HG03159 (cell line): ENCODE measurements around the gene CHAT.
A peak's percentile ranks its signal among the peaks of the same experiment; 100 is the strongest.

Experiments
- ATAC-seq: cut with Tn5 transposase; IDR thresholded peaks from one replicate; pipeline ENCODE4 v1.9.1; 2021; ENCODE audit warnings: mild to moderate bottlenecking, moderate library complexity; ENCODE audit not compliant: unreplicated experiment

Gene CHAT

GRCh38 chr10:49613882-49614241 lies at the start of gene CHAT:
Gene CHAT (plus strand): TSS chr10:49614037. CDS start chr10:49614190, 153 bp downstream.
- ATAC-seq: no peak

GRCh38 chr10:49564461-49565009 lies 49.3 kb upstream of the CHAT start:
- ATAC-seq: no peak

DNA sequence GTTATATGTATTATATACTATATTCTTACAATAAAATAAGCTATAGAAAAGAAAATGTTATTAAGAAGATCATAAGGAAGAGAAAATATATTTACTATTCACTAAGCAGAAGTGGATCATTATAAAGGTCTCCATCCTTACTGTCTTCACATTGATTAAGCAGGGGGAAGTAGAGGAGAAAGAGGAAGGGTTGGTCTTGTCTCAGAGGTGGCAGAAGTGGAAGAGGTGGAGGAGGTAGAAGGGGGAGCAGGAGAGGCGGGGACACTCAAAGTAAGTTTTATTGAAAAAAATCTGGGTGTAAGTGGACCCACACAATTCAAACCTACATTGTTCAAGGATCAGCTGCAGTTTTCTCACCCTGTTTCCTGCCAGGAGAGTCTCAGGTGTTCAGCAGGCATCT lies 46.0 kb upstream of the CHAT start:
- no peak for ATAC-seq

DNA sequence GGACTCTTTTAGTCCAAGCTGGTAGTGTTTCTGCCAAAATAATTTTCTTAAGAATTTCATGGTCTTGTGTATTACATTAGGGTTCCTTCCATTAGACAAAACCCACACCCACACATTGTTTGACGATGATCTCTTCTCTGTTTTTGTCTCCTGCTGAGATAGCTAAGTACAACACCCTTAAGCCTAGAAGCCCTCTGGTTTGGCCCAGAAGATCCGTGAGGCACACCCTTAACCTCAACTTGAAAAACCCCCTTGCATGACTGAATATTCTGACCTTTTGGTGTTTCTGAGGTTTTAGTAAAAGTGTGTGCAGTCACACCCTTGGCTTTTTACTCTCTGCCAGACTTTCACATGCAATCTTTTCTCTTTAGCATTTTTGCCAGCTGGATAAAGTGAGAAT lies 45.6 kb upstream of the CHAT start:
- peak; percentile 53 for ATAC-seq

- ATAC-seq: no peak
These were observed 44.7 kb upstream of the CHAT start for GRCh38 chr10:49569031-49569631.

DNA sequence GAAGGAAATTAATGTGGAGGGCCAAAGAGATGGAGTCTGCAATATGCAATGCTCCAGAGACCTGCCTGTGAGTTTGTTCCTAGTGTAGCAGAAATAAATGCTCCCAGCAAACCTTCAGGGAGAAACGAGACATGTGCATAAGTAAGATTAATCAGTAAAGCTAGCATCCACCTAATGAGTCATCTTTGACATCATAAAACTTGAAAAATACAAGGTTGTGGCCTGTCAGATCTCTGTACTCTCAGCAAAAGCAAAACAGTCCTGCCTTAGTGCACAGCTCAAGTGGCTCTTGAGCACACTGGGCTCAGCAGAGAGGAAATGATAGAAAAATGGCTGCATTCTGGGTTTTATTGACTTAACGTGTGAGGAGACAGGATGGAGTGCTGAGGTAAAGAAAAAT lies 42.4 kb upstream of the CHAT start:
- no peak for ATAC-seq

GRCh38 chr10:49572594-49573114 lies 41.2 kb upstream of the CHAT start:
- no peak for ATAC-seq

GRCh38 chr10:49575489-49576072 lies 38.3 kb upstream of the CHAT start:
- ATAC-seq: no peak

- no peak for ATAC-seq
These were observed 36.5 kb upstream of the CHAT start for GRCh38 chr10:49577182-49577925.

GRCh38 chr10:49578392-49578791 lies 35.4 kb upstream of the CHAT start:
- no peak for ATAC-seq

DNA sequence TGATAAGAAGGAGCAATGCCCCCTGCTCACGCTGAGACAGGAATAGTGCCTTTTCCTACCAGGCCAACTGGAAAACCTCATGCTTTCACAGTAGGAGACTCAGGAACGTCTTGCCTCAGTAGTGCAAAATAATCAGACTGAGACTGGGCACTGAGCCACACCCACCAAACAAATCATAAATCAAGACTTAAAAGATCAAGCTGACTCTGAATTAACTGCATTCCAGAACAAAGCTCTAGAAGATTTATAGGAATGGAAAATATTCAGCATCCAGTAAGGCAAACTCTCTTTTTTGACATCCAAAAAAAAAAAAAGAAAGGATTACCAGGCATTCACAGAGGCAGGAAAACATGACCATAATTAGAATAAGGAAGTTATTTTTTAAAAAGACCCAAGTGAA lies 34.2 kb upstream of the CHAT start:
- ATAC-seq: no peak

DNA sequence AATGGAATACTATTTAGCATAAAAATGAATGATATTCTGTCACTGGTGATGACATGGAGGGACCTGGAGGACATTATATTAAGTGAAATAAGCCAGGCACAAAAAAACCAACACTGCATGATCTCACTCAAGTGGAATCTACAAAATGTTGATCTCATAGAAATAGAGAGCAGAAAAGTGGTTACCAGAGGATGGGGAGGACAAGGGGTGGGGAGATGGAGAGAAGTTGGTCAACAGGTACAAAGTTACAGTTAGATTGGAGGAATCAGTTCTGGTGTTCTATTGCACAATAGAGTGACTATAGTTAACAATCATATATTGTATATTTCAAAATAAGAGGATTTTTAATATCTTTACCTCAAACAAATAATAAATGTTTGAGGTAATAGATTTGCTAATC lies 28.4 kb upstream of the CHAT start:
- no peak for ATAC-seq

- no peak for ATAC-seq
These were observed 25.9 kb upstream of the CHAT start for GRCh38 chr10:49587981-49588380.

- peak; percentile 79 for ATAC-seq
These were observed 20.9 kb upstream of the CHAT start for GRCh38 chr10:49592726-49593563.

- ATAC-seq: no peak
These were observed 20.3 kb upstream of the CHAT start for GRCh38 chr10:49593564-49593875.

DNA sequence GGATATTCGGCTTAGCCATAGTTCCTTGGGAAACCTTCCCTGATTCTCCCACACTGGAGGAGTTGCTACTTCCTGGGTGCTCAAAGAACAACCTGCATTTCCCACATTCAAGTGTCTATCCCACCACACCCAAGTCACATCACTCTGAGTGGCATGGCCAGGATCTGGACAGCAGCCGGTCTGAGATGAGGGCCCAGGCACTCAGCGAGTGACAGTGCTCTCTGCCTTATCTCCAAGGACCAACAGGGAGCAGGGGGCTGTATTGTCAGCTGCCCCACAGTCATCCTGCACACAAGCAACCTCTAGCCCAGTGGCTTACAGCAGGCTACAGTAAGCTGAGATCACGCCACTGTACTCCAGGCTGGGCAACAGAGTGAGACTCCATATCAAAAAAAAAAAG lies 19.8 kb upstream of the CHAT start:
- ATAC-seq: no peak

DNA sequence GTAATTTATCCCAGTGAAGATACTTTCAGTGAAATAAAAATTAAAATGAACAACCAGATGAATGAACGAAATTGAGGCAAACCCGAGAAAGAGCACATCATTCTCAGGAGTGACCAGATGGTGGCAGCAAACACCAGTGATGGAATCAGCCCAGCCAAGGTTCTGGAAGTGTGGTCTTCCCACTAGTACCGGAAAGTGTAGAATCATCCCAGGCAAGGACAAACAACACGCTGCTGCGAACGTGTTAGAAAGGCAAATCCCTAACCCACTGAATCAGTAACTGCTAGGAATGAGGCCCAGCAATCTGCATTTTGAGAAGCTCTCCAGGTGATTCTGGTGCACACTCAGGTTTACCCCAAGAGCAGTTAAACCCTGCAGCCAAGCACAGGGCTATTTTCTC lies 19.2 kb upstream of the CHAT start:
- no peak for ATAC-seq

- ATAC-seq: no peak
These were observed 18.7 kb upstream of the CHAT start for GRCh38 chr10:49595003-49595712.

- ATAC-seq: no peak
These were observed 17.9 kb upstream of the CHAT start for GRCh38 chr10:49595713-49596492.

GRCh38 chr10:49596493-49596809 lies 17.4 kb upstream of the CHAT start:
- ATAC-seq: no peak
